ENCODE results near the gene UROC1. TPM values are rescaled to one million over a fixed set of nuclear protein-coding genes. Genes with fewer than 3 reads are reported as not detected.

Gene UROC1
- total RNA-seq, 2 donors from 2014 or later = not detected

DNA sequence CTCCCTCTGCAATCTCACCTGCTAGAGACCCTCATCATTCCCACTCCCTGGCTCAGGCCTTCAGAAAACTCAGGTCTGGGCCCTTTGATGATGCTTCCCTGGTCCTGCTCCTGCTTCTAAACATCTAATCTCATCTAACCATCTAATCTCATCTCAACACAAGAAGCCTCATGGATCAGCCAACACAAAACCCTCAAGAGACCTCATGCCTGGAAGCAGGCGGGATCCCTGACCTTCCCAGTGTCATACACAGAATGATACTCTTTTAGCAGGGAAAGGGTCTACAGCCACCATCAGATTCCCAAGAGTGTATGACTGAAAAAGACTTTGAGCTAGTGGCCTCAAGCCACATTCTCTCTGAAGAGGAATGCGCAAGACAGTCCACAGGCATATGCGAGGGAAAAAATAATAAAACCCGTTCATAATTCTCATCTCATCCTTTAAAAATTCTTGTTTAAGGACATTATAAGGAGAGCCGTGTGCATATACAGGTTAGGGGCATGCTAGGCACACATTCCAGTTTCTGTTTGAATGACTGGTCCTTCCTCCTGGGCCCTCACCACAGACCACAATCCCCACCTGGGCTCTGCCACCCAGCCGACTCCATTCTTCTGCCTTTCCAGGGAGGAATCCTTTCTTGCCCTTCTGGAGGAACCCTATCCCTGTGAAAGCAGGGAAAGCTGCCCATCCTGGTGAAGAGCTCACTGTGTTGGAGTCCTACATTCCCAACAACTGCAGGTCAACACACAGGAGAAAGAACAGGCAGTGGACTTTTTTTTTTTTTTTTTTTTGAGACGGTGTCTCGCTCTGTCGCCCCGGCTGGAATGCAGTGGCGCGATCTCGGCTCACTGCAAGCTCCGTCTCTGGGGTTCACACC is 44.0 kb downstream of the UROC1 start:
- intact Hi-C loops (cut with DNase I) = no loop called here
- Histone ChIP-seq H3K4me1 (peaks cover 18% of the 10 kb centered on the region), H3K27me3 (no peaks in the 10 kb centered on the region), H3K36me3 (peaks cover 28% of the 10 kb centered on the region), H3K9ac (ENCODE audit: low read depth in 2 of 2, low read length in 2 of 2) (peak overlapping the region in 1 of 2 donors; percentile 27), H3K9me3 (no peaks in the 10 kb centered on the region), H3K27ac (no peak overlapping the region), H3K4me3 (peak overlapping the region; percentile 68)
- DNase-seq = no peak
- TF ChIP-seq, protein P1, sequence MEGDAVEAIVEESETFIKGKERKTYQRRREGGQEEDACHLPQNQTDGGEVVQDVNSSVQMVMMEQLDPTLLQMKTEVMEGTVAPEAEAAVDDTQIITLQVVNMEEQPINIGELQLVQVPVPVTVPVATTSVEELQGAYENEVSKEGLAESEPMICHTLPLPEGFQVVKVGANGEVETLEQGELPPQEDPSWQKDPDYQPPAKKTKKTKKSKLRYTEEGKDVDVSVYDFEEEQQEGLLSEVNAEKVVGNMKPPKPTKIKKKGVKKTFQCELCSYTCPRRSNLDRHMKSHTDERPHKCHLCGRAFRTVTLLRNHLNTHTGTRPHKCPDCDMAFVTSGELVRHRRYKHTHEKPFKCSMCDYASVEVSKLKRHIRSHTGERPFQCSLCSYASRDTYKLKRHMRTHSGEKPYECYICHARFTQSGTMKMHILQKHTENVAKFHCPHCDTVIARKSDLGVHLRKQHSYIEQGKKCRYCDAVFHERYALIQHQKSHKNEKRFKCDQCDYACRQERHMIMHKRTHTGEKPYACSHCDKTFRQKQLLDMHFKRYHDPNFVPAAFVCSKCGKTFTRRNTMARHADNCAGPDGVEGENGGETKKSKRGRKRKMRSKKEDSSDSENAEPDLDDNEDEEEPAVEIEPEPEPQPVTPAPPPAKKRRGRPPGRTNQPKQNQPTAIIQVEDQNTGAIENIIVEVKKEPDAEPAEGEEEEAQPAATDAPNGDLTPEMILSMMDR (IDR thresholded peaks at IDR 0.05) = no peak

DNA sequence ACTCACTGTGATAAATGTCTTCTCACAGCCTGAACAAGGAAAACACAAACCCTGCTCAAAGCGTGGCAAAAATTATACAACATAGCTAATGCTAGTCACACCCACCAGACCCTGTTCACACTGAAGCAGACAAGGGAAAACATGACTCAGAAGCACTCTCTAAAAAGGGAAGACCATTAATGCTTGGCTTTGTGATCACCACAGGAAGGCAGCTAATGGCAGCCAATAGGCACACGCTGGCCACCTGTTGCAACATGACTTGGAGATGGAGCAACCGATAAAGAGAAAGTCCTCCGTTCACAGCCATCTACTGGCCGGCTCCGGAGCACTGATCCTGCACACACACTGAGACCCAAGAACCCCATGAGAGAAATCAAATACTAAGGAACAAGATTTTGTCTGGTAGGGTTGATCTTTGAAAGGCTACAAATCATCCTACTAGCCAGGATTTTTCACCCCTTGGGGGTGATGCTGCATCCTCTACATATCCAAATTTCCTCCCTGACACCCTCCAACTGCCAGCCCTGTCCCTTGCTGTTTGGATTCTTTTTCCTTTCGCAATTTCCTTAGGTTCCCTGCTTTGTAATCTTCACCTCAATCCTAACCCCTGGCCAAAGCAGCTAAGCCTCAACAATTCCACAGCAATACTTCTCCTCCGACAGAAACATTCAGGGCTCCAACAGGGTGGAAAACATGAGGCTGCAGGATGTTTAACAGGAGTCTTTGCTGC is 45.1 kb downstream of the UROC1 start:
- Histone ChIP-seq H3K27ac (no peak overlapping the region), H3K36me3 (peaks cover 28% of the 10 kb centered on the region), H3K27me3 (no peaks in the 10 kb centered on the region), H3K4me1 (peaks cover 18% of the 10 kb centered on the region), H3K9me3 (no peaks in the 10 kb centered on the region), H3K9ac (ENCODE audit: low read depth in 2 of 2, low read length in 2 of 2) (no peak overlapping the region), H3K4me3 (no peak overlapping the region)
- TF ChIP-seq, protein P1 (IDR thresholded peaks at IDR 0.05) = no peak
- DNase-seq = no peak
- intact Hi-C loops (cut with DNase I) = no loop called here

DNA sequence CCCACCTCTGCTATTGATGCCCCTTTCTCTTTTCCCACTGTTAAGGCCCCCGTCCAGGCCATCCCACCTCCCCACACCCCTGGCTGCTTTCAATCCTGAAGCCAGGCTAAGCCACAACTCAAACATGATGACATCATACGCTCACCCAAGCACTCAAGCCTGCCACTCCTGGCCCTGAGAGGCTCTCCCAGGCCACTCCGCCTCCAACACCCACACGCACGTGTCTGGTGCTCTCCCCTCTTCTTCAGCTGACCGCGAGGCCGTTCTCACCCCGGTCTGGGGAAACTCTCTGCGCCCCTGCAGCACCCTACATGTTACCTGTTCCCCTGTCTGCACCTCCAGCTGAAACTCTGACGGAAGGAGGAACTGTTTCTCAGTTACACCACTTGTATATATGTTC is 48.1 kb downstream of the UROC1 start:
- DNase-seq = no peak
- no peaks in the 10 kb centered on the region for H3K27me3 ChIP-seq
- no peak overlapping the region for H3K4me3 ChIP-seq
- no peak overlapping the region for H3K27ac ChIP-seq
- TF ChIP-seq, protein P1 (IDR thresholded peaks at IDR 0.05) = no peak
- H3K9me3 ChIP-seq = no peaks in the 10 kb centered on the region
- peaks cover 39% of the 10 kb centered on the region for H3K36me3 ChIP-seq
- H3K4me1 ChIP-seq = peaks cover 18% of the 10 kb centered on the region
- no peak overlapping the region for H3K9ac ChIP-seq (ENCODE audit: low read depth in 2 of 2, low read length in 2 of 2)
- intact Hi-C loops (cut with DNase I) = no loop called here

DNA sequence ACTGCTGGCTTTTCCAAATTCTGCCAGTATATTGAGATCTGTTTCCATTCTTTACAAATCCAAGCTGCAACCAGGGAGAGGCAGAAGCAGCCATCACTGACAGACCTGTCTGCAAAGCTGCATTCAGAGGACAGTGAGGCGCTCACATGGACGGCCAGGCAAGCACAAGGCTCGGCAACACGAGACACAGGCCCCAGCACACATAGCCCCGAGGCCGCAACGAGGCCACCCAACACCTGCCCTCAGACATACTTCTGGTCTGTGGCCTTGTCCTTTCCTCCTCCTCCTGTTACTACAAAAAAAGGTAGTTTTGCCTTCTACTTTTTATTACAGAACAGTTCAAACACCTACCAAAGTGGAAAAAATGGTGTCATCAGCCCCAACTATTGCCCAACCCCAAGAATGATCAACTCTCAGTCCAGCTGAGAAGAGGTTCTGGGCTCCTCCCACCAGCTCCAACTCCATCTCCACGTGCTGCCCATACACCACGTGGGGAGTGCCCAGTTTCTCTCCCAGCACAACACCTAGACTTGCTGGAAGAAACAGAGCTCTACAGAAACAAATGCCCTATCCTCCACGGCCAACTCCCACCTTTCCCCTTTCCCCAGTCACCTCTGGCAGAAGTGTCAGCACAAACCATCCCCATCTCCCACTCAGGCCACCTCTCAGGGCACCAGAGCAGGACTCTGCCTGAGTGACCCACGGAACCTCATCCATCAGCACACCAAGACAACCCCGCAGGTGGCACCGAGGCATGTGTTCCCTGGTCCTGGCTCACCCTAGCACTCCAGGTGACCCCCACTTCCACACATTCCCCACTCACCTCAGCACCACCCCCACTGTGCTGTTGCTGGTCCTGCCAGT is 49.3 kb downstream of the UROC1 start:
- intact Hi-C loops (cut with DNase I) = no loop called here
- TF ChIP-seq, protein P1 (IDR thresholded peaks at IDR 0.05) = no peak
- H3K27me3 ChIP-seq = no peaks in the 10 kb centered on the region
- H3K9me3 ChIP-seq = no peaks in the 10 kb centered on the region
- no peak overlapping the region for H3K27ac ChIP-seq
- no peak overlapping the region for H3K4me3 ChIP-seq
- peaks cover 11% of the 10 kb centered on the region for H3K4me1 ChIP-seq
- H3K9ac ChIP-seq (ENCODE audit: low read depth in 2 of 2, low read length in 2 of 2) = no peak overlapping the region
- H3K36me3 ChIP-seq = peaks cover 42% of the 10 kb centered on the region
- no peak for DNase-seq

DNA sequence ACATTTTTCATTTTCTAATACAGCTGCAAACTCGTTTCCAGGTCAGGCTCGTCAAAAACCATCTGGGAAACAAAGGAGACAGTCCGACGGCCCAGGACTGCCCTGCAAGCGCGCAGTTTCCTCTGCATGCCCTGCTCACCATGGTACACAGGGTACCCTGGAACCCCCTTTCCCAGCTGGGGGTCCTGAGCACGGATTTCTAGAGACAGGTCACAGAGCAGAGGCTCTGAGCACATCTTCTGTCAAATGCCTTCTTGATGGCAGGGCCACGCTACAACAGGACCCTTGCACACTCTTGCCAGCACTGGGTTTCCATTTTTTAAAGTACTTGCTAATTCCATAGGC is 50.0 kb downstream of the UROC1 start:
- no peak for DNase-seq
- Histone ChIP-seq H3K27me3 (no peaks in the 10 kb centered on the region), H3K9me3 (no peaks in the 10 kb centered on the region), H3K4me1 (peaks cover 5% of the 10 kb centered on the region), H3K4me3 (no peak overlapping the region), H3K36me3 (peaks cover 42% of the 10 kb centered on the region), H3K9ac (ENCODE audit: low read depth in 2 of 2, low read length in 2 of 2) (no peak overlapping the region), H3K27ac (no peak overlapping the region)
- TF ChIP-seq, protein P1 (IDR thresholded peaks at IDR 0.05) = no peak
- intact Hi-C loops (cut with DNase I) = no loop called here
